Testis (tissue), 3 donors: ENCODE results near the gene HMCN2. TPM values are rescaled to one million over a fixed set of nuclear protein-coding genes. Genes with fewer than 3 reads are reported as not detected.

Source experiments
- DNase-seq: peaks from one replicate; pipeline ENCODE4 v3.0.0-alpha.2; 2019
- H3K27ac ChIP-seq, 2 donors: fragments of 200-600 bp; sonication (generic); one replicate each; pipeline ENCODE4 v1.5.1; 2019
- H3K27me3 ChIP-seq: fragments of 200-600 bp; sonication (generic); one replicate; pipeline ENCODE4 v1.5.1; 2019
- H3K36me3 ChIP-seq: fragments of 200-600 bp; sonication (generic); one replicate; pipeline ENCODE4 v1.5.1; 2017; ENCODE audit warnings: low read depth; ENCODE audit errors: missing control alignments
- H3K4me1 ChIP-seq: fragments of 200-600 bp; sonication (generic); one replicate; pipeline ENCODE4 v1.5.1; 2019
- H3K4me3 ChIP-seq, 2 donors: fragments of 200-600 bp; sonication (generic); one replicate each; pipeline ENCODE4 v1.5.1; 2017 to 2019
- H3K9me3 ChIP-seq: fragments of 200-600 bp; sonication (generic); one replicate; pipeline ENCODE4 v1.5.1; 2017
- CTCF ChIP-seq, 3 experiments: fragments of 450-650 bp in 2 of 3; fragments of 200-600 bp in 1 of 3; sonication (generic) in 1 of 3; IDR thresholded peaks; one replicate each; pipeline ENCODE4 v1.5.1; 2016 to 2019; ENCODE audit warnings: antibody characterized with exemption in 3 of 3, mild to moderate bottlenecking in 2 of 3, moderate library complexity in 1 of 3
- POLR2A ChIP-seq: fragments of 450-650 bp; IDR thresholded peaks from one replicate; pipeline ENCODE4 v1.6.1; 2017; ENCODE audit warnings: antibody characterized with exemption, mild to moderate bottlenecking, moderate library complexity
- WGBS, 2 donors: methylation state at CpG; one replicate each; pipeline ENCODE4 v1.1.5; 2018; 5-methylcytosine and 5-hydroxymethylcytosine counted together
- intact Hi-C: fragments of 100-400 bp; cut with DNase I; formaldehyde crosslinking; loops from one replicate; pipeline ENCODE4 v1.15.1; 2023; ENCODE audit warnings: low total_unique reads
- polyA plus RNA-seq: library from polyadenylated mRNA; stranded (reverse); fragments of 350-450 nt; fragmentation: Illumina TruSeq; extraction: RNeasy Lipid Tissue Mini Kit (QIAGEN cat#74804); gene quantifications from one replicate; pipeline ENCODE4 v1.2.3, GENCODE V29; 2014; ENCODE audit warnings: low read depth, low replicate concordance; ENCODE audit not compliant: insufficient read depth
- total RNA-seq, 2 donors: library from RNA; depleted of rRNA; stranded (reverse); fragments of >200 nt; gene quantifications; one replicate each; pipeline ENCODE4 v1.2.3, GENCODE V29; 2016

HMCN2 gene
- total and polyA plus RNA-seq, 3 donors from 2014 or later = 10.2 to 17.7 (median 15.5) TPM

GRCh38 chr9:130429831-130430230, 164.3 kb downstream of the HMCN2 start:
- Histone ChIP-seq H3K36me3 (no peaks in the 10 kb centered on the region), H3K27me3 (no peaks in the 10 kb centered on the region), H3K27ac (no peak overlapping the region), H3K9me3 (no peaks in the 10 kb centered on the region), H3K4me1 (peaks cover 4% of the 10 kb centered on the region), H3K4me3 (no peak overlapping the region)
- DNase-seq = no peak
- intact Hi-C loops = no loop called here
- WGBS, 2 donors = 82 to 90% methylated on average over 6 of the region's 6 CpGs
- TF ChIP-seq POLR2A (no peak), CTCF (IDR thresholded peaks at IDR 0.05) (no peak)

DNA sequence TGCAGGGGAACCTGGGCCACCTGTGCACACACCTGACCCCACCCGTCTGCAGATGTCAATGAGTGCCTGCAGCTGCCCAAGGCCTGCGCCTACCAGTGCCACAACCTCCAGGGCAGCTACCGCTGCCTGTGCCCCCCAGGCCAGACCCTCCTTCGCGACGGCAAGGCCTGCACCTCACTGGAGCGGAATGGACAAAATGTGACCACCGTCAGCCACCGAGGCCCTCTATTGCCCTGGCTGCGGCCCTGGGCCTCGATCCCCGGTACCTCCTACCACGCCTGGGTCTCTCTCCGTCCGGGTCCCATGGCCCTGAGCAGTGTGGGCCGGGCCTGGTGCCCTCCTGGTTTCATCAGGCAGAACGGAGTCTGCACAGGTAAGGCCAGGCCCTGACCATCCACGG, 164.7 kb downstream of the HMCN2 start:
- Histone ChIP-seq H3K36me3 (no peaks in the 10 kb centered on the region), H3K27ac (no peak overlapping the region), H3K4me3 (no peak overlapping the region), H3K4me1 (peaks cover 4% of the 10 kb centered on the region), H3K27me3 (no peaks in the 10 kb centered on the region), H3K9me3 (no peaks in the 10 kb centered on the region)
- TF ChIP-seq POLR2A (no peak), CTCF (IDR thresholded peaks at IDR 0.05) (no peak)
- intact Hi-C loops = no loop called here
- no peak for DNase-seq
- 86 to 97% methylated on average over 6 to 18 of the region's 18 CpGs for WGBS, 2 donors

DNA sequence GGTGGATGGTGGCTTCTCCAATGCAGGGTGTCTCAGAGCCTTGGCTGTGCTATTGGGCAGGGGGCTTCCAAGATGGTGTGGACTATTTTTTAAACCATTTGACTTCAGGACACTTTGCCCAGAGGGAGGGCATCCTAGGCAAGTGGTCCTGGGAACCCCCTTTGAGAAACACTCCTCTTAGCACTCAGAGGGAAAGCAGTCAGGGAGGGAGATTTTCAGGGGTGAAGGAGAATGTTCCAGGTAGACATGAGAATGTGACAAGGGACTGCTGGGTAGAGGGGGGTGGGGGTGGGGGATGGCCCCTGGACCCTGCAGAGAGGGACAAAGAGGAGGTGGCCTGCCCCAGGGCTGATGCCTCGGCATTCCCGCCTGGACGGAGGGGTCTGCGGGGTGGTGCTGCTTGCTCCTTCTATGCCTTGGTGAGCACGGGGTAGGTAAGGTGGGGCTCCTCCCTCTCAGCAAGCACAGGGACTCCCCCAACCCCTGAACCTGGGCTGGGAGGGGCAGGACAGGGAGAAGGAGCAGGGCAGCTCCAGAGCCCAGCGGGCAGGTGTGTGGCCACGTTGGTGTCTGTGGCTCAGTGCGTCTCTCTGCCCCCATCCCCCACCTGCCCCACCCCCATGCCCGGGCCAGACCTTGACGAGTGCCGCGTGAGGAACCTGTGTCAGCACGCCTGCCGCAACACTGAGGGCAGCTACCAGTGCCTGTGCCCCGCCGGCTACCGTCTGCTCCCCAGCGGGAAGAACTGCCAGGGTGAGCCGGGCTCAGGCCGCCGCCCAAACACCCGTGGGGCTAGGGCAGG, 165.4 kb downstream of the HMCN2 start:
- WGBS, 2 donors = 90 to 92% methylated on average over 10 to 22 of the region's 22 CpGs
- H3K4me1 ChIP-seq = peaks cover 4% of the 10 kb centered on the region
- H3K27me3 ChIP-seq = no peaks in the 10 kb centered on the region
- no peak for DNase-seq
- no peaks in the 10 kb centered on the region for H3K9me3 ChIP-seq
- H3K4me3 ChIP-seq = no peak overlapping the region
- no peak overlapping the region for H3K27ac ChIP-seq
- intact Hi-C loops = no loop called here
- no peaks in the 10 kb centered on the region for H3K36me3 ChIP-seq
- TF ChIP-seq POLR2A = no peak
- TF ChIP-seq CTCF (IDR thresholded peaks at IDR 0.05) = no peak

GRCh38 chr9:130431536-130432303, 166.2 kb downstream of the HMCN2 start:
- Histone ChIP-seq H3K9me3 (no peaks in the 10 kb centered on the region), H3K27me3 (no peaks in the 10 kb centered on the region), H3K4me3 (no peak overlapping the region), H3K4me1 (peaks cover 4% of the 10 kb centered on the region), H3K36me3 (no peaks in the 10 kb centered on the region), H3K27ac (no peak overlapping the region)
- intact Hi-C loops = no loop called here
- TF ChIP-seq CTCF (IDR thresholded peaks at IDR 0.05) (no peak), POLR2A (no peak)
- no peak for DNase-seq
- 91 to 94% methylated on average over 12 to 17 of the region's 17 CpGs for WGBS, 2 donors
